Heart right ventricle (tissue), 16 donors: Measurements from ENCODE around the gene ERICH3. TPM values are rescaled to one million over a fixed set of nuclear protein-coding genes. Genes with fewer than 3 reads are reported as not detected.

Experiments used
- ATAC-seq, 8 donors: fragments of 200-7000 bp; cut with Tn5 transposase; one replicate each; pipeline ENCODE4 v1.9.1; 2020; ENCODE audit warnings: mild to moderate bottlenecking in 8 of 8, moderate library complexity in 8 of 8, moderate number of reproducible peaks in 1 of 8
- DNase-seq, 2 donors: peaks; one replicate each; pipeline ENCODE4 v3.0.0-alpha.2; 2020
- H3K27ac ChIP-seq, 10 donors: fragments of 200-600 bp; sonication (generic) in 2 of 10; one replicate each; pipeline versions ENCODE4 v1.5.0 to v1.8.0; 2020 to 2022; ENCODE audit warnings: mild to moderate bottlenecking in 3 of 10
- H3K27me3 ChIP-seq, 7 donors: fragments of 200-600 bp; one replicate each; pipeline ENCODE4 v1.8.0; 2021 to 2022; ENCODE audit warnings: mild to moderate bottlenecking in 2 of 7
- H3K36me3 ChIP-seq, 9 donors: fragments of 200-600 bp; sonication (generic) in 1 of 9; one replicate each; pipeline versions ENCODE4 v1.5.0 to v1.8.0; 2020 to 2022; ENCODE audit warnings: mild to moderate bottlenecking in 2 of 9
- H3K4me1 ChIP-seq, 9 donors: fragments of 200-600 bp; sonication (generic) in 1 of 9; one replicate each; pipeline versions ENCODE4 v1.5.0 to v1.8.0; 2020 to 2022; ENCODE audit warnings: mild to moderate bottlenecking in 4 of 9
- H3K4me3 ChIP-seq, 10 donors: fragments of 200-600 bp; sonication (generic) in 2 of 10; one replicate each; pipeline versions ENCODE4 v1.5.0 to v1.8.0; 2020 to 2022; ENCODE audit warnings: mild to moderate bottlenecking in 7 of 10, moderate library complexity in 2 of 10
- H3K9me3 ChIP-seq, 11 donors: fragments of 200-600 bp in 10 of 11; sonication (generic) in 2 of 11; one replicate each; pipeline versions ENCODE4 v1.5.0 to v1.8.0; 2013 to 2022; ENCODE audit warnings: mild to moderate bottlenecking in 2 of 11, control low read depth in 1 of 11, moderate library complexity in 1 of 11
- CTCF ChIP-seq, 9 donors: fragments of 200-600 bp; sonication (generic) in 2 of 9; IDR thresholded peaks; one replicate each; pipeline versions ENCODE4 v1.5.0 to v1.8.0; 2021 to 2022; ENCODE audit warnings: antibody characterized with exemption in 9 of 9, mild to moderate bottlenecking in 5 of 9, moderate library complexity in 1 of 9
- WGBS, 2 donors: extraction: QIAGEN DNeasy Blood & Tissue Kit; methylation state at CpG; one replicate each; pipeline ENCODE4 v1.1.7; 2013; ENCODE audit warnings: inconsistent platforms in 1 of 2; 5-methylcytosine and 5-hydroxymethylcytosine counted together
- intact Hi-C, 10 donors: fragments of 100-400 bp; cut with DNase I; formaldehyde crosslinking; loops; one replicate each; pipeline versions ENCODE4 v1.11.1 to v1.14.2; 2022
- polyA plus RNA-seq, 2 donors: library from polyadenylated mRNA; stranded (reverse); fragments of 200-250 nt; gene quantifications; one replicate each; pipeline ENCODE4 v1.2.3, GENCODE V29; 2013
- total RNA-seq, 10 donors: library from RNA; stranded (reverse); fragmentation: NEBNext Ultra II Directional in 3 of 10; extraction: Animal tissue kit (Norgen Biotek cat#: 25700) in 3 of 10; gene quantifications; one replicate each; pipeline versions ENCODE4 v1.2.1 to v1.2.4, GENCODE V29; 2021 to 2023
- donor health status: Arrhythmogenic right ventricular cardiomyopathy.
- donor health status: ischemic (EF 13 %, LVEDD 7.1; RV severe dilation, severe dysfunction).
- donor health status: healthy with polysubstance abuse.
- donor health status: DM: no; HTN: yes; CAD: no.
- donor health status: DM: no; HTN: no; CAD: no.
- donor health status: ischemic (EF 25% LVEDD 6.9; RV normal size, moderate dysfunction).
- donor health status: ischemic (EF 25% LVEDD 5.7; RV mildly dilated, moderate dysfunction).
- donor health status: healthy.
- donor health status: DM: yes; HTN: yes; CAD: no.
- donor health status: Ischemic cardiomyopathy.
- donor health status: ischemic (EF 35%, LVEDD 5.7; RV mildly dilated, moderate dysfunction).
- donor health status: nonischemic (EF 11% LVEDD 7.7; RV severe dilation, severe dysfunction).
- donor health status: DM: yes; HTN: yes; CAD: no.
- donor health status: PGD.
- donor health status: ischemic (EF 29% LVEDD 5.4; RV normal size, mild dysfunction).
- donor health status: nonischemic (EF 23%, LVEDD 6.1; RV moderate dilation, normal function).

Gene ERICH3
- total and polyA plus RNA-seq, 12 donors: 0.01 to 0.13 (median 0.06) TPM; not detected in 8

DNA sequence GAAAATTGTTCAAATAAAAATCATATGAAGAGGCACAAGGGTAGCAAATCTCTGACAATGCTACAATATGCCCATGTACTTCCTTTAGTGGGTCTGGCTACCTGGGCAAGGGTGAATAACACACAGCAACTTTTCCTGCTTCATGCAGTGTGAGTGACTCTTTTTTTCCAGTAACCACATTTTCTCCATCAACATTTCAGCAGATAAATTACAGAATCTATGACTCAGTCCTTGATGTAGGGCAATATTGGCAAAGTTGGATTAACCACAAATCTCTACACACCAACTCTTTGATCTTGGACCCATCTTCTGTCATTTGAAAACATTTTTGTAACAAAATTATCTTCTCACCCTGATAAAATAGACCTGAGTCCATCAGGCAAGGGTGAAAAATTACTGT, 31.7 kb downstream of the ERICH3 start:
- Histone ChIP-seq H3K4me3 (no peak overlapping the region), H3K36me3 (no peaks in the 10 kb centered on the region), H3K9me3 (no peaks in the 10 kb centered on the region), H3K27me3 (peaks cover 0 to 4% (median 0%) of the 10 kb centered on the region in 7 donors), H3K27ac (no peak overlapping the region), H3K4me1 (no peaks in the 10 kb centered on the region)
- no peak for DNase-seq
- TF ChIP-seq CTCF (IDR thresholded peaks at IDR 0.05): no peak
- intact Hi-C loops: no loop called here
- ATAC-seq: no peak

DNA sequence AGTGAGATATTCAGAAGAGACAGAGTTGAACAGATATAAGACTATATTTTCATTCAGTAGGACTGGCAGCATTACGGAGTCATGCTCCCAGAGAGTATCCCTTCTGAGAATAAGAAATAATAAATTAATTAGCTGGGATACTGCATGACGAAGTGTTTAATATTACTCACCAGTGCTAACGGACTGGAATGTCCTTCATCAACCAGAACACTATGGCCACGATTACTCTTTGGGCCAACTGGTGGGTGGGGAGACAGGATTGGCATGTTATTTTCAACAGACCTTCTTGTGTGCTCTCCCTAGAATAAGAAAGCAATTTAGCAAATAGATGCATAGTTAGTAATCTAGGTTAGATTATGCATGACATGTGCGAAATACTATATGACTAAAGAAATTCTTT, 32.4 kb downstream of the ERICH3 start:
- Histone ChIP-seq H3K27ac (no peak overlapping the region), H3K36me3 (no peaks in the 10 kb centered on the region), H3K27me3 (peaks cover 0 to 4% (median 0%) of the 10 kb centered on the region in 7 donors), H3K4me3 (no peak overlapping the region), H3K4me1 (no peaks in the 10 kb centered on the region), H3K9me3 (no peaks in the 10 kb centered on the region)
- no peak for ATAC-seq
- 85 to 88% methylated on average over 5 of the region's 5 CpGs for WGBS, 2 donors
- no peak for DNase-seq
- intact Hi-C loops: no loop called here
- TF ChIP-seq CTCF (IDR thresholded peaks at IDR 0.05): no peak

DNA sequence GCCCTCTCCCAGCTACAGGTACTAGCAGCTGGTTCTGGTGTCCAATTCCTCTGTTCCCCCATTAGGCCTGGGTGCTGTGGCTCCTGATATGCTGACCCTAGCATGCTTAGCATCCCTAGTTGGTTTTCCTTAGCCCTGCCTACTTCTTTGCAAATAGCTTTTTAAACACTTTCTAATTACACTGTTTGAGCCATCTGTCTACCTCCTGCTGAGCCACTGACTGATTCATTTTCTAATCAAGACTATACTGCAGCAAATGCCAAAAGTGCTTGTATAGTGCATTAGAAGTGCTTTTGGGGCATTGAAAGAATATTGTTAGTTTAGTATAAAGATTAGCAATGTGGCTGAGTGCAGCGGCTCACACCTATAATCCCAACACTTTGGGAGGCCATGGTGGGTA, 36.3 kb downstream of the ERICH3 start:
- intact Hi-C loops: no loop called here
- Histone ChIP-seq H3K36me3 (no peaks in the 10 kb centered on the region), H3K9me3 (no peaks in the 10 kb centered on the region), H3K27me3 (no peaks in the 10 kb centered on the region), H3K27ac (no peak overlapping the region), H3K4me1 (no peaks in the 10 kb centered on the region), H3K4me3 (no peak overlapping the region)
- DNase-seq (no peak), ATAC-seq (no peak)
- WGBS, 2 donors: 90 to 100% methylated on average over 1 of the region's 1 CpG
- TF ChIP-seq CTCF (IDR thresholded peaks at IDR 0.05): no peak

GRCh38 chr1:74629283-74629682, 44.3 kb downstream of the ERICH3 start:
- Histone ChIP-seq H3K36me3 (no peaks in the 10 kb centered on the region), H3K27me3 (no peaks in the 10 kb centered on the region), H3K27ac (no peak overlapping the region), H3K4me1 (no peaks in the 10 kb centered on the region), H3K4me3 (no peak overlapping the region), H3K9me3 (peaks cover 0 to 3% (median 0%) of the 10 kb centered on the region in 11 donors)
- intact Hi-C loops: no loop called here
- no peak for ATAC-seq
- no peak for TF ChIP-seq CTCF (IDR thresholded peaks at IDR 0.05)
- no peak for DNase-seq
- WGBS, 2 donors: 45% methylated on average over 2 of the region's 2 CpGs

GRCh38 chr1:74623716-74624115, 49.9 kb downstream of the ERICH3 start:
- Histone ChIP-seq H3K4me3 (no peak overlapping the region), H3K4me1 (no peaks in the 10 kb centered on the region), H3K36me3 (no peaks in the 10 kb centered on the region), H3K9me3 (peaks cover 0 to 3% (median 0%) of the 10 kb centered on the region in 11 donors), H3K27ac (no peak overlapping the region), H3K27me3 (no peaks in the 10 kb centered on the region)
- DNase-seq (no peak), ATAC-seq (no peak)
- intact Hi-C loops: no loop called here
- no peak for TF ChIP-seq CTCF (IDR thresholded peaks at IDR 0.05)
- 24 to 26% methylated on average over 2 of the region's 2 CpGs for WGBS, 2 donors
